ENCODE data around the gene PDE7B.

The PDE7B gene

DNA sequence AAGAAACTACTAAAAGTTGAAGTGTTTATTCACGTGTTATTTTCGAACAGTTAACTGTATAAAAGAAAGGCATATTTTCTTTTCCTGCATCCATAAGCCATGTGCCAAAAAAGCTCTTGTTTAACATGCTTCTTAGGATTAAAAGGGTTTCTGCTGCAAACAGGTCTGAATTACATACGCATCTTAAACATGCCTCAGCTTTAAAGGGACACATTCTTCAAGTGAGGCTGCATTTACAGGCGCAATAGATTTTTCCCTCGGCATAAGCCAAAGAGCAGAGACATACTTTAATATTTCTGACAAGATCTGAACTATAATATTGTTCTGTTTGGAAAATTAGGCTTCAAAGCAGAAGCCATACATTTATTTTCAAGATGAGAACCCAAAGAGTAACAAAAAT is 39.4 kb downstream of the PDE7B start:
- H3K4me3 Mint-ChIP-seq = no peak overlapping the region
- H3K9me3 Mint-ChIP-seq = no peaks in the 10 kb centered on the region
- H3K27ac Mint-ChIP-seq = no peak overlapping the region
- H3K27me3 Mint-ChIP-seq (ENCODE audit: low read depth) = no peaks in the 10 kb centered on the region
- H3K4me1 Mint-ChIP-seq = no peaks in the 10 kb centered on the region
- TF ChIP-seq, protein P1, sequence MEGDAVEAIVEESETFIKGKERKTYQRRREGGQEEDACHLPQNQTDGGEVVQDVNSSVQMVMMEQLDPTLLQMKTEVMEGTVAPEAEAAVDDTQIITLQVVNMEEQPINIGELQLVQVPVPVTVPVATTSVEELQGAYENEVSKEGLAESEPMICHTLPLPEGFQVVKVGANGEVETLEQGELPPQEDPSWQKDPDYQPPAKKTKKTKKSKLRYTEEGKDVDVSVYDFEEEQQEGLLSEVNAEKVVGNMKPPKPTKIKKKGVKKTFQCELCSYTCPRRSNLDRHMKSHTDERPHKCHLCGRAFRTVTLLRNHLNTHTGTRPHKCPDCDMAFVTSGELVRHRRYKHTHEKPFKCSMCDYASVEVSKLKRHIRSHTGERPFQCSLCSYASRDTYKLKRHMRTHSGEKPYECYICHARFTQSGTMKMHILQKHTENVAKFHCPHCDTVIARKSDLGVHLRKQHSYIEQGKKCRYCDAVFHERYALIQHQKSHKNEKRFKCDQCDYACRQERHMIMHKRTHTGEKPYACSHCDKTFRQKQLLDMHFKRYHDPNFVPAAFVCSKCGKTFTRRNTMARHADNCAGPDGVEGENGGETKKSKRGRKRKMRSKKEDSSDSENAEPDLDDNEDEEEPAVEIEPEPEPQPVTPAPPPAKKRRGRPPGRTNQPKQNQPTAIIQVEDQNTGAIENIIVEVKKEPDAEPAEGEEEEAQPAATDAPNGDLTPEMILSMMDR (IDR thresholded peaks at IDR 0.05; ENCODE audit: unreplicated experiment in 3 of 3) = no peak
- no peaks in the 10 kb centered on the region for H3K36me3 Mint-ChIP-seq (ENCODE audit: low read depth)

DNA sequence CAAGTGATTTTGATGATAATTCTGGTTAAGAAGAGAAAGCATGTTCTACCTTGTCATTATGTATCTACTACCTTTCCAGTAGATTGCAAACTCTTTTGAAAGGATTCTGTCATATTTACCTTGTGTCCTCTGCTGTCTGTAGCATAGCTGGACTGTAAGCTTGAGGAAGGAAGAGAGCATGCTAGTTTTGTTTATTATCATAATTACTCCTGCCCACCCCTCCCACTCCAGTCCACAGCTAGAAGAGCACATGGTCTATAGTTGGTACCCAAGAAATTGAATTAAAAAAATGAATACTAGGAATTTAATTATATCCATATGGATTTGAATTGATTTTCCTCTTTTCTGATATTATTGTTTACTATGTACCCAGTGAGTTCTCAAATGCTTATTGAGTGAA is 40.2 kb downstream of the PDE7B start:
- H3K4me1 Mint-ChIP-seq = no peaks in the 10 kb centered on the region
- H3K27ac Mint-ChIP-seq = no peak overlapping the region
- H3K36me3 Mint-ChIP-seq (ENCODE audit: low read depth) = no peaks in the 10 kb centered on the region
- H3K27me3 Mint-ChIP-seq (ENCODE audit: low read depth) = no peaks in the 10 kb centered on the region
- TF ChIP-seq, protein P1 (IDR thresholded peaks at IDR 0.05; ENCODE audit: unreplicated experiment in 3 of 3) = no peak
- H3K9me3 Mint-ChIP-seq = no peaks in the 10 kb centered on the region
- no peak overlapping the region for H3K4me3 Mint-ChIP-seq

DNA sequence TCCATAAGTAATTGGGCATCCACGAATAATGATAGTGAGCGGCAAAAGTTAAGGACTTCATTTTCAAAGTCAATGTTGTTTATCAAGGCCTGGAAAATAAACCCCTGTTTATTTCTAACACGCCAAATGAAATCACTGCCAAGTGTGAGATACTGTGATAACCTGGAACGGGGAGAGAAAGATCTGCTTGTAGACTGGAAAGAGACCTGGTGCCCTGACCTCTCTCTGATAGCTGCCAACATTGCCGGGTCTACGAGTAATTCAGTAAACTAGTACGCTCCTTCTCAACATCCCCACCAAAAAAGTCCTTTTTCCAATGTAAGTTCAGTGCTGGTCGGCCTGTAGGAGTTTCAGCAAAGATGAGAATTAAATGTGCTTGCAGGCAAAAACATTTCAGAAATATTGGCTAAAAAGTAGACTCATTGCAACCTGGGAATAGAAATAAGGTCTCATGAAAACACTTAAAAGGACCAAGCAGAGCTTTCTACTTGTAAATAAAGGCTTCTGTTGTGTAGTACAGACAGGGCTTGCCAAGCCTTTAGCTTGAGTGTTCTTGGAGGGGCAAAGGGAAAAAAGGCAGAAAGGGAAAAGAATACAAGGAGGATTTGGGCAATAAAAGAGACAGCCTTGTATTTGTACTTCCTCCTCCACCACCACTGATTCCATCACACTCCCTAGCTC is 43.9 kb downstream of the PDE7B start:
- no peaks in the 10 kb centered on the region for H3K27me3 Mint-ChIP-seq (ENCODE audit: low read depth)
- no peak overlapping the region for H3K27ac Mint-ChIP-seq
- no peaks in the 10 kb centered on the region for H3K9me3 Mint-ChIP-seq
- H3K36me3 Mint-ChIP-seq (ENCODE audit: low read depth) = no peaks in the 10 kb centered on the region
- no peaks in the 10 kb centered on the region for H3K4me1 Mint-ChIP-seq
- TF ChIP-seq, protein P1 (IDR thresholded peaks at IDR 0.05; ENCODE audit: unreplicated experiment in 3 of 3) = no peak
- no peak overlapping the region for H3K4me3 Mint-ChIP-seq

DNA sequence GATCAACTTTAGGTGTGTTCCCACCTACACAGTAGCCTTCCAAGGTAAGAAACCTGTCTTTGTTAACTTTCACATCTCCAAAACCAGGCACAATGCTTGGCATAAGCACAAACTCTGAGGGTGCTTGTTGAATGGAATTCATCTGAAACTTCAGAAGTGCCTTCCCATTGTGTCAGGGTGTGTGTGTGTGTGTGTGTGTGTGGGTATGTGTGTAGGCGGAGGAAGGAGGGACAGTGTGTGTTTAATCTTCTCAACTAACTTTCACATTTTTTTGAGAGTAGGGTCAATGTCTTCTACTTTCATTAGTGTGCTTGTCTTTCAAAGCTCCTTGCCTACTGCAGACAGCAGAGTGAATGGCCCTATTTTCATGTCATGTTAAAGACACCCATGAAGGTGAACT is 45.6 kb downstream of the PDE7B start:
- H3K4me1 Mint-ChIP-seq = peaks cover 9% of the 10 kb centered on the region
- H3K27ac Mint-ChIP-seq = no peak overlapping the region
- no peaks in the 10 kb centered on the region for H3K27me3 Mint-ChIP-seq (ENCODE audit: low read depth)
- TF ChIP-seq, protein P1 (IDR thresholded peaks at IDR 0.05; ENCODE audit: unreplicated experiment in 3 of 3) = no peak
- no peaks in the 10 kb centered on the region for H3K9me3 Mint-ChIP-seq
- no peak overlapping the region for H3K4me3 Mint-ChIP-seq
- H3K36me3 Mint-ChIP-seq (ENCODE audit: low read depth) = no peaks in the 10 kb centered on the region

DNA sequence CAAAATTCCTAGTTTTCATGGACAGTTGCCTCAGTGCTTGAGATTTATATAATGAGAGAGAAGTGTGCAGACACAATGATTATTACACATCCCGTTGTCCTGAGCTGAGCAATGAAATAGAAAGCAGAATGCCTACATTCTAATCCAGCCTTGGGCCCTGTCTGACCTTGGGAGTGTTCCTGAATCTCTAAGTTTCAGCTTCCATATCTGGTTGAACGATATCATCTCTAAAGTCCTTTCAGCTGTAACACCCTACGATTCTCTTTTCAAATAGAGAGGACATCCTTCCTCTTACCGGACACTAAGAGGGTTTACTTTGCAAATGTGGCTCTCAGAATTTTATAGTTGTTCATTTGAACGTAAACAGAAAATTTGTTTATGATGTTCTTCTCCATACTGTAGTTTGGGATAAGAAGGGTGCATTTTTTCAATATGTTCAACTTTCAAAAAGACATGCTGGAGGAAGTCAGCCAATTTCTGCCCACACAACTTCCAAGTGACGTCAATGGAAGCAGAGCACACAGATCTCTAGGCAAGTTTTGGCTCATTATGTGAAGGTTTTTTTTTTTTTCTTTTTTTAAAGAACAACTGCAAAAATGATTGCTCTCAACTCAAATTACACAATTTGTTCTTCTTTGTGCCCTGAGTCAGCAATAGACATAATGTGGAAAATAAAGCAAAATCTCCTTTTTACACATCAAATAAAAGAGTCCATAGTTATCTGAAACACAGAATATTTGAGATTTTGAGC is 50.4 kb downstream of the PDE7B start:
- TF ChIP-seq, protein P1 (IDR thresholded peaks at IDR 0.05; ENCODE audit: unreplicated experiment in 3 of 3) = no peak
- H3K36me3 Mint-ChIP-seq (ENCODE audit: low read depth) = no peaks in the 10 kb centered on the region
- no peaks in the 10 kb centered on the region for H3K27me3 Mint-ChIP-seq (ENCODE audit: low read depth)
- H3K27ac Mint-ChIP-seq = peak overlapping the region; percentile 65 to 97 (median 88)
- no peaks in the 10 kb centered on the region for H3K9me3 Mint-ChIP-seq
- peak overlapping the region in 1 of 3 experiments; percentile 44 for H3K4me3 Mint-ChIP-seq
- peaks cover 34% of the 10 kb centered on the region for H3K4me1 Mint-ChIP-seq

Data from nephron (organoid).